Measurements from ENCODE around the gene PRDM11. TPM values are rescaled to one million over a fixed set of nuclear protein-coding genes. Genes with fewer than 3 reads are reported as not detected.

Gene PRDM11
- total and polyA plus RNA-seq, 2 of the 8 experiments (the other 6 are each of a cell fraction or from before 2014, with no cell fraction given): 3.6 to 11.7 TPM

DNA sequence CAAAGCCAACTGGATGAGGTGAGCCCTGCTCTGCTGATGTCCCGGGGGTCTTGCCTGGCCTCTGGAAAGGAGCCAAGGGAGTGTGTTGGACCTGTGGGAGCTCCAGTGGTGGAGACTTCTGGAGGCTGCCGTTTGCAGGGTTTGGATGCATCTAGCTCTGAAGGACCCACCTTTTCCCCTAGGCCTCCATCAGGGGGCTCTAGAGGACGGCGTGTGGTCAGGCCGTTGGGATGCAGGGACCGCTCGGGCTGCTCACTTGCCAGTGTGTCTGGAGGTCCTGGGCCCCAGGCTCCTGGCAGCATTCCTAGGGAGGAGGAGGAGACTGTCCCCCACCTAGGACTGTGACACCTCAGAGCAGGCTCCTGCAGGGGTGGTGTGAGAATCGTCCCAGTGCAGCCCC lies 58.3 kb downstream of the PRDM11 start (continued):
- TF ChIP-seq EZH2 (IDR thresholded peaks at IDR 0.05; ENCODE audit: low read depth, low read length, severe bottlenecking): no peak

All from H1 (cell line).